ENCODE results near the gene LCMT2.

The LCMT2 gene

DNA sequence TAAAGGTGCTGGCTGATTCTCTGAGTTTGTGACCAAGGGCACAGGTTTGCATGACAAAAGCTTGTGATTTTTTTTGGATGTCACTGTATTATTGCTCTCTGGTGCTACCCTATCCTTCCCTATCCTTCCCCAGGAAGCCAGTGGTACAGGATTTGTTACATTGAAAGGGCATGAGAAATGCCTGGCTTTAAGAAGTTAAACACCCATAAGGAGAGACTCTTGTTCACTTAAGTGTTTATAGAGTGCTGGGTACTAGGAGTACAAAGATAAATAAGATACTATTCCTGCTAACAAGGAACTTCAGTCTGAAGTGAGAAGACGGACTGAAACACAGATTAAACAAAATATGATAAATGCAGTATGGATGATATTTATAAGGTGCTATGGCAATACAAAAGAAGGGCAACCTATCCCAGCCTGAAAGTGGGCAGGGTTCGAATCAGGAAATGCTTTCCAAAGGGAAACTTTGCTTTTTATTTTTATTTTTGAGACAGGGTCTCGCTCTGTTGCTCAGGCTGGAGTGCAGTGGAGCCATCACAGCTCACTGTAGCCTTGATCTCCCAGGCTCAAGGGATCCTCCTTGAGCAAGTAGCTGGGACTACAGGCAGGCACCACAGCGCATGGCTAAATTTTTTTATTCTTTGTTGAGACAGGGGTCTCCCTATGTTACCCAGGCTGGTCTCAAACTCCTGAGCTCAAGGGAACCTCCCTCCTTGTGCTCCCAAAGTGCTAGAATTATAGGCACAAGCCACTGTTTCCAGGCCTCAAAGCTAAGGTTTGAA, 11.2 kb downstream of the LCMT2 start:
- no peak for ATAC-seq (ENCODE audit: low read depth)
- Histone ChIP-seq H3K9me3 (ENCODE audit: severe bottlenecking) (no peaks in the 10 kb centered on the region), H3K27ac (ENCODE audit: poor library complexity, severe bottlenecking) (no peak overlapping the region), H3K36me3 (ENCODE audit: low read depth) (no peaks in the 10 kb centered on the region), H3K27me3 (ENCODE audit: insufficient read depth, poor library complexity, severe bottlenecking) (no peaks in the 10 kb centered on the region), H3K4me1 (ENCODE audit: insufficient read depth, poor library complexity, severe bottlenecking) (no peaks in the 10 kb centered on the region), H3K4me3 (ENCODE audit: severe bottlenecking) (no peak overlapping the region)
- no peak for DNase-seq (ENCODE audit: low spot score)
- TF ChIP-seq, protein P1, sequence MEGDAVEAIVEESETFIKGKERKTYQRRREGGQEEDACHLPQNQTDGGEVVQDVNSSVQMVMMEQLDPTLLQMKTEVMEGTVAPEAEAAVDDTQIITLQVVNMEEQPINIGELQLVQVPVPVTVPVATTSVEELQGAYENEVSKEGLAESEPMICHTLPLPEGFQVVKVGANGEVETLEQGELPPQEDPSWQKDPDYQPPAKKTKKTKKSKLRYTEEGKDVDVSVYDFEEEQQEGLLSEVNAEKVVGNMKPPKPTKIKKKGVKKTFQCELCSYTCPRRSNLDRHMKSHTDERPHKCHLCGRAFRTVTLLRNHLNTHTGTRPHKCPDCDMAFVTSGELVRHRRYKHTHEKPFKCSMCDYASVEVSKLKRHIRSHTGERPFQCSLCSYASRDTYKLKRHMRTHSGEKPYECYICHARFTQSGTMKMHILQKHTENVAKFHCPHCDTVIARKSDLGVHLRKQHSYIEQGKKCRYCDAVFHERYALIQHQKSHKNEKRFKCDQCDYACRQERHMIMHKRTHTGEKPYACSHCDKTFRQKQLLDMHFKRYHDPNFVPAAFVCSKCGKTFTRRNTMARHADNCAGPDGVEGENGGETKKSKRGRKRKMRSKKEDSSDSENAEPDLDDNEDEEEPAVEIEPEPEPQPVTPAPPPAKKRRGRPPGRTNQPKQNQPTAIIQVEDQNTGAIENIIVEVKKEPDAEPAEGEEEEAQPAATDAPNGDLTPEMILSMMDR (IDR thresholded peaks at IDR 0.05; ENCODE audit: poor library complexity, severe bottlenecking), result no peak

DNA sequence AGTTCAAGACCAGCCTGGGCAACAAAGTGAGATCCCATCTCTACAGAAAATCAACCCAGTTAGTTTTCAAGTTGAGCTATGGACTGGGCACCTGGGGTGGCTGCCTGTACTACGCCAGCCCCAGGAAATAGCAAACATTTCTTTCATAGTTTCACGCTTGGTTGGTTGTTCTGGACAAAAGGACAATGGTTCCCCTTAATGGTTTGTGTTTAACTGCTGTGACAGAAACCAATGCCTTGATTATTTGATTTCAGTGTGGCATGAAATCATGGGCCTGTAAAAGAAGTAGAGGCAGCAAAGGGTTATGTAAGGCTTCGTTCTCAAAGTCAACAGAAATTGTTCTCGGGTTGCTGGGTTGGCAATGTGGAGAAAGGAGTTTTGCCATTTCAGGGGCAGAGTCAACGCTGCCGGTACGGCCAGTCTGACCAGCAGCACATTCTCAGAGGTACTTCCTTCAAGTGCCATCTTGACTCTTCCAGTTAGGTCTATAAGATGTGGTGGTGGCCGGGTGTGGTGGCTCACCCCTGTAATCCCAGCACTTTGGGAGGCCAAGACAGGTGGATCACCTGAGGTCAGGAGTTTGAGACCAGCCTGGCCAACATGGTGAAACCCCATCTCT, 12.7 kb downstream of the LCMT2 start:
- ATAC-seq (ENCODE audit: low read depth) (no peak), DNase-seq (ENCODE audit: low spot score) (no peak)
- no peaks in the 10 kb centered on the region for H3K27me3 ChIP-seq (ENCODE audit: insufficient read depth, poor library complexity, severe bottlenecking)
- no peak overlapping the region for H3K4me3 ChIP-seq (ENCODE audit: severe bottlenecking)
- TF ChIP-seq, protein P1 (IDR thresholded peaks at IDR 0.05; ENCODE audit: poor library complexity, severe bottlenecking), result no peak
- no peaks in the 10 kb centered on the region for H3K9me3 ChIP-seq (ENCODE audit: severe bottlenecking)
- no peaks in the 10 kb centered on the region for H3K36me3 ChIP-seq (ENCODE audit: low read depth)
- no peaks in the 10 kb centered on the region for H3K4me1 ChIP-seq (ENCODE audit: insufficient read depth, poor library complexity, severe bottlenecking)
- H3K27ac ChIP-seq (ENCODE audit: poor library complexity, severe bottlenecking), result no peak overlapping the region

DNA sequence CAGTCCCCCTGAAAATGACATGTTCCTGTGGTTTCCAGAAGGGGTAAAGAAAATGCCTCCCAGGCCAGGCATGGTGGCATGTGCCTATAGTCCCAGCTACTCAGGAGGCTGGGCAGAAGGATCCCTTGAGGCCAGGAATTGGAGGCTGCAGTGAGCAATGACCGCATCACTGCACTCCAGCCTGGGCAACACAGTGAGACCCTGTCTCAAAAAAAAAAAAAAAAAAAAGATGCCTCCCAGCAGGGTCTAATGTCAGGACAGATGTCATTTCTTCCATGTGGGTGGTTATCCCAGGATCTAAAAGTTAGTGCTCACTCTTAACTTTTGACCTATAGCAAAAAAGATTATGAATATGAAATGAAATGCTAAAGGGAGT, 13.4 kb downstream of the LCMT2 start:
- DNase-seq (ENCODE audit: low spot score) (no peak), ATAC-seq (ENCODE audit: low read depth) (no peak)
- H3K27ac ChIP-seq (ENCODE audit: poor library complexity, severe bottlenecking), result no peak overlapping the region
- no peak overlapping the region for H3K4me3 ChIP-seq (ENCODE audit: severe bottlenecking)
- TF ChIP-seq, protein P1 (IDR thresholded peaks at IDR 0.05; ENCODE audit: poor library complexity, severe bottlenecking), result no peak
- no peaks in the 10 kb centered on the region for H3K27me3 ChIP-seq (ENCODE audit: insufficient read depth, poor library complexity, severe bottlenecking)
- no peaks in the 10 kb centered on the region for H3K9me3 ChIP-seq (ENCODE audit: severe bottlenecking)
- no peaks in the 10 kb centered on the region for H3K4me1 ChIP-seq (ENCODE audit: insufficient read depth, poor library complexity, severe bottlenecking)
- no peaks in the 10 kb centered on the region for H3K36me3 ChIP-seq (ENCODE audit: low read depth)

DNA sequence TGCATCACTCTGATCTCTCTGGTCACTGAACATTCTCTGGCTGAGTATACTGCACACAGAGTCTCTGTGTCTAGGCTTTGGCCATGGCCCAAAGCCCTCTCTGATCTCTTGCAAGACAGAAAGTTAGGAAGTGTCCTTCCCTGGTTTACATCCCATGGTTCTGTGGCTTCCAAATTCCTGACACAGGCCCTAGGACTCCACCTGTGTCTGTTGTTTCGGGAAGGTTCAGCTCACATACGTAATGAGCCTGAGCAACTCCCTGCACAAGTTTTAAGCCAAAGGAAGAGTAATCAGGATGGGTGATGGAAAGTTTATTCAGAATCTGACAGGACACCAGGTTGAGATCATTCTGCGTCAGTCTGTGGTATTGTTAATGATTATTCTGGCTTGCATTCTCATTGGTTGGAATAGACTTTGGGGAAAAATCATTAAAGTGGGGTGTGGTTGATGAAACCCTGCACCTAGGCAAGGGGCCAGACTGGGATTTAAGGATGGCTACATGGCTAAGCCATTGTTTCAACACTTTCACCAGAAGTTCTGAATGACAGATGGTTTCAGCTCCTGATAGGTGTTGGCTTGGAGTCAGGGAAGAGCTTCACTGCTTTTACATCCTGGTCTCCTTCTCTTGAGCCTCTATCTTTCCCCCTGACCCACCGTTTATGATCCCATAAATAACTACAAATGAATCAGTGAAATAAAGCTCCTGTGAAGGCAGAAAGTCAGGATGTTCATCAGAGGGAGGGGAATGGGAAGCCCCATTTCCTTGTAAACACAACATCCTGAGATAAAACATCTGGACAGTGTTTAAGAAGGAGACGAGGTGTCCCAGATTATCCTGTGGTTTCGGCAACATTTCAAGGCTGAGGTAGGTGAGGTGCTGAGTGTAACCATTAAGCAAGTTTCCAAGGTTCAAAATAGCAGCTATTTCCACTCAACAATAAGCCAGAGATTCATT, 14.1 kb downstream of the LCMT2 start:
- TF ChIP-seq, protein P1 (IDR thresholded peaks at IDR 0.05; ENCODE audit: poor library complexity, severe bottlenecking), result no peak
- H3K27ac ChIP-seq (ENCODE audit: poor library complexity, severe bottlenecking), result no peak overlapping the region
- no peaks in the 10 kb centered on the region for H3K9me3 ChIP-seq (ENCODE audit: severe bottlenecking)
- H3K27me3 ChIP-seq (ENCODE audit: insufficient read depth, poor library complexity, severe bottlenecking), result no peaks in the 10 kb centered on the region
- H3K4me3 ChIP-seq (ENCODE audit: severe bottlenecking), result no peak overlapping the region
- ATAC-seq (ENCODE audit: low read depth) (no peak), DNase-seq (ENCODE audit: low spot score) (no peak)
- H3K4me1 ChIP-seq (ENCODE audit: insufficient read depth, poor library complexity, severe bottlenecking), result no peaks in the 10 kb centered on the region
- H3K36me3 ChIP-seq (ENCODE audit: low read depth), result no peaks in the 10 kb centered on the region

Data from RWPE2 (cell line).